MM.1S (cell line): ENCODE data around the gene NUDT7.

Source experiments
- DNase-seq: peaks from one replicate; pipeline ENCODE4 v3.0.0-alpha.2; 2015
- H2AFZ ChIP-seq: fragments of 300-600 bp; sonication (generic); 2 replicates; pipeline ENCODE4 v1.6.0; 2016; ENCODE audit warnings: antibody characterized with exemption, low read length
- H3F3A ChIP-seq: fragments of 300-600 bp; sonication (generic); 2 replicates; pipeline ENCODE4 v1.6.1; 2016; ENCODE audit warnings: mild to moderate bottlenecking, antibody characterized with exemption, low read length, moderate library complexity, mixed read lengths; ENCODE audit not compliant: insufficient read depth
- H3K27ac ChIP-seq: fragments of 300-600 bp; sonication (generic); 2 replicates; pipeline ENCODE4 v1.5.1; 2016; ENCODE audit warnings: mild to moderate bottlenecking, low read length
- H3K27me3 ChIP-seq: fragments of 300-600 bp; sonication (generic); replicated peaks from 2 replicates; pipeline ENCODE4 v1.6.0; 2016; ENCODE audit warnings: low read length; ENCODE audit not compliant: insufficient read depth
- H3K36me3 ChIP-seq: fragments of 300-600 bp; sonication (generic); replicated peaks from 2 replicates; pipeline ENCODE4 v1.6.1; 2016; ENCODE audit warnings: mild to moderate bottlenecking, low read length, mixed read lengths; ENCODE audit not compliant: insufficient read depth
- H3K4me1 ChIP-seq: fragments of 300-600 bp; sonication (generic); 2 replicates; pipeline ENCODE4 v1.6.1; 2016; ENCODE audit warnings: low read length, mixed read lengths
- H3K4me2 ChIP-seq: fragments of 300-600 bp; sonication (generic); 2 replicates; pipeline ENCODE4 v1.6.0; 2016; ENCODE audit warnings: low read depth, low read length
- H3K4me3 ChIP-seq: fragments of 300-600 bp; sonication (generic); 2 replicates; pipeline ENCODE4 v1.5.1; 2016; ENCODE audit warnings: low read length, mixed read lengths
- H3K79me2 ChIP-seq: fragments of 300-600 bp; sonication (generic); 2 replicates; pipeline ENCODE4 v1.6.1; 2016; ENCODE audit warnings: mixed run types, low read length, mixed read lengths
- H3K9ac ChIP-seq: fragments of 300-600 bp; sonication (generic); 2 replicates; pipeline ENCODE4 v1.6.1; 2016; ENCODE audit warnings: low read length, mixed read lengths
- H3K9me2 ChIP-seq: fragments of 300-600 bp; sonication (generic); replicated peaks from 2 replicates; pipeline ENCODE4 v1.6.1; 2016; ENCODE audit warnings: mild to moderate bottlenecking, low read length, mixed read lengths; ENCODE audit not compliant: insufficient read depth
- H3K9me3 ChIP-seq: fragments of 300-600 bp; sonication (generic); replicated peaks from 2 replicates; pipeline ENCODE4 v1.6.1; 2016; ENCODE audit warnings: mild to moderate bottlenecking, low read length, mixed read lengths; ENCODE audit not compliant: insufficient read depth
- H4K20me1 ChIP-seq: fragments of 300-600 bp; sonication (generic); 2 replicates; pipeline ENCODE4 v1.6.1; 2016; ENCODE audit warnings: mild to moderate bottlenecking, low read length, moderate library complexity, mixed read lengths; ENCODE audit not compliant: insufficient read depth
- CTCF ChIP-seq: fragments of 300-600 bp; sonication (generic); IDR thresholded peaks from 2 replicates; pipeline ENCODE4 v1.5.1; 2016; ENCODE audit warnings: antibody characterized with exemption, low read length, mixed read lengths
- EZH2 ChIP-seq: fragments of 300-600 bp; sonication (generic); optimal IDR thresholded peaks from 2 replicates; pipeline ENCODE3; 2017; ENCODE audit warnings: low read depth, mild to moderate bottlenecking, antibody characterized with exemption, low read length, mixed read lengths
- EZH2phosphoT487 ChIP-seq: fragments of 300-600 bp; sonication (generic); IDR thresholded peaks from 2 replicates; pipeline ENCODE4 v1.6.1; 2018; ENCODE audit warnings: antibody characterized with exemption, low read length

NUDT7 gene

GRCh38 chr16:77760800-77761199 is 38.5 kb downstream of the NUDT7 start:
- DNase-seq = no peak
- Histone ChIP-seq H4K20me1 (no peaks in the 10 kb centered on the region), H3K27ac (no peak overlapping the region), H3K4me2 (no peak overlapping the region), H3K4me3 (no peak overlapping the region), H3F3A (no peaks in the 10 kb centered on the region), H3K4me1 (no peaks in the 10 kb centered on the region), H2AFZ (no peak overlapping the region), H3K9ac (no peak overlapping the region), H3K36me3 (no peaks in the 10 kb centered on the region), H3K9me2 (no peaks in the 10 kb centered on the region), H3K9me3 (no peaks in the 10 kb centered on the region), H3K79me2 (no peaks in the 10 kb centered on the region), H3K27me3 (no peaks in the 10 kb centered on the region)
- TF ChIP-seq EZH2 (no peak), CTCF (no peak), EZH2phosphoT487 (no peak)

GRCh38 chr16:77761204-77761603 is 38.9 kb downstream of the NUDT7 start:
- Histone ChIP-seq H3K9me3 (no peaks in the 10 kb centered on the region), H3K4me1 (no peaks in the 10 kb centered on the region), H3K27me3 (no peaks in the 10 kb centered on the region), H3K36me3 (no peaks in the 10 kb centered on the region), H3K9ac (no peak overlapping the region), H3K9me2 (no peaks in the 10 kb centered on the region), H3F3A (no peaks in the 10 kb centered on the region), H3K4me2 (no peak overlapping the region), H4K20me1 (no peaks in the 10 kb centered on the region), H2AFZ (no peak overlapping the region), H3K27ac (no peak overlapping the region), H3K4me3 (no peak overlapping the region), H3K79me2 (no peaks in the 10 kb centered on the region)
- DNase-seq = no peak
- TF ChIP-seq EZH2phosphoT487 (no peak), EZH2 (no peak), CTCF (no peak)

- Histone ChIP-seq H3K79me2 (no peaks in the 10 kb centered on the region), H2AFZ (no peak overlapping the region), H3K27me3 (no peaks in the 10 kb centered on the region), H3K9me2 (no peaks in the 10 kb centered on the region), H3K4me2 (no peak overlapping the region), H3K9me3 (no peaks in the 10 kb centered on the region), H3K9ac (no peak overlapping the region), H3K27ac (no peak overlapping the region), H3K4me3 (no peak overlapping the region), H4K20me1 (no peaks in the 10 kb centered on the region), H3F3A (no peaks in the 10 kb centered on the region), H3K4me1 (no peaks in the 10 kb centered on the region), H3K36me3 (no peaks in the 10 kb centered on the region)
- DNase-seq = no peak
- TF ChIP-seq CTCF (no peak), EZH2 (no peak), EZH2phosphoT487 (no peak)
These were observed 39.9 kb downstream of the NUDT7 start for GRCh38 chr16:77762262-77762661.
